Measurements from ENCODE around the gene SLC2A5. TPM values are rescaled to one million over a fixed set of nuclear protein-coding genes. Genes with fewer than 3 reads are reported as not detected.

The SLC2A5 gene
- total RNA-seq, 1 donor: 2.2 TPM

DNA sequence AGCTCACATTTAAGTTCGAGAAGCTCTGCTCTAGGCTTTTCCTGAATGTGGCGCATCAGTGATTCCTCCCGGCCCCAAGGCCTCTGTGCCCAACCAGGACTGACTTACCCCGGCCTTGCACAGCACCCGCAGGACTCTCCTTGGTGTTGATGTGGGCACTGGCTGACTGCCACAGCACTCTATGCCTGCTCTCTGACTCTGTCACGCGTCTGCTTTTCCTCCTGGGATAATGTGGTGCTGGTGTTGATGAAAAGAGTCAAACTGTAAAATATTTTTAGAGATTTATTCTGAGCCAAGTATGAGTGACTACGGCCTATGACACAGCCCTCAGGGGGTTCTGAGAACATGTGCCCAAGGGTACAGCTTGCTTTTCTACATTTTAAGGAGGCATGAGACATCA, 15.5 kb upstream of the SLC2A5 start:
- TF ChIP-seq, protein P1, sequence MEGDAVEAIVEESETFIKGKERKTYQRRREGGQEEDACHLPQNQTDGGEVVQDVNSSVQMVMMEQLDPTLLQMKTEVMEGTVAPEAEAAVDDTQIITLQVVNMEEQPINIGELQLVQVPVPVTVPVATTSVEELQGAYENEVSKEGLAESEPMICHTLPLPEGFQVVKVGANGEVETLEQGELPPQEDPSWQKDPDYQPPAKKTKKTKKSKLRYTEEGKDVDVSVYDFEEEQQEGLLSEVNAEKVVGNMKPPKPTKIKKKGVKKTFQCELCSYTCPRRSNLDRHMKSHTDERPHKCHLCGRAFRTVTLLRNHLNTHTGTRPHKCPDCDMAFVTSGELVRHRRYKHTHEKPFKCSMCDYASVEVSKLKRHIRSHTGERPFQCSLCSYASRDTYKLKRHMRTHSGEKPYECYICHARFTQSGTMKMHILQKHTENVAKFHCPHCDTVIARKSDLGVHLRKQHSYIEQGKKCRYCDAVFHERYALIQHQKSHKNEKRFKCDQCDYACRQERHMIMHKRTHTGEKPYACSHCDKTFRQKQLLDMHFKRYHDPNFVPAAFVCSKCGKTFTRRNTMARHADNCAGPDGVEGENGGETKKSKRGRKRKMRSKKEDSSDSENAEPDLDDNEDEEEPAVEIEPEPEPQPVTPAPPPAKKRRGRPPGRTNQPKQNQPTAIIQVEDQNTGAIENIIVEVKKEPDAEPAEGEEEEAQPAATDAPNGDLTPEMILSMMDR (IDR thresholded peaks at IDR 0.05; ENCODE audit: insufficient read depth, low read depth, low read length): no peak
- H3K4me3 ChIP-seq (ENCODE audit: low read depth, low read length): no peak overlapping the region

DNA sequence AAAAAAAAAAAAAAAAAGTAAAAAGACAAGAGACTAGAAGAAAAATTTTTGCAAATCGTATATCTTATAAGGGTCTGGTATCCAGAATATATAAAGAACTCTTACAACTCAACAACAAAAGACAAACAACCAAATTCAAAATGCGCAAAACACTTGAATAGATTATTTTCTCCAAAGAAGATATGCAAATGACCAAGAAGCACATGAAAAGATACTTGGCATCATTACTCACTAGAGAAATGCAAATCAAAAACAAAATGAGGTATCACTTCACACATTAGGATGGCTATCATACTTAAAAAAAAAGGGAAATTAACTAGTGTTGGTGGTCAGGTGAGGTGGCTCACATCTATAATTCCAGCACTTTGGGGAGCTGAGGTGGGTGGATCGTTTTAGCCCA, 12.0 kb upstream of the SLC2A5 start:
- TF ChIP-seq, protein P1 (IDR thresholded peaks at IDR 0.05; ENCODE audit: insufficient read depth, low read depth, low read length): no peak
- H3K4me3 ChIP-seq (ENCODE audit: low read depth, low read length): no peak overlapping the region
- no peak for DNase-seq (ENCODE audit: low read depth)

More for the DNA sequence above, 15.5 kb upstream of the SLC2A5 start:
- DNase-seq (ENCODE audit: low read depth): peak; percentile 43

DNA sequence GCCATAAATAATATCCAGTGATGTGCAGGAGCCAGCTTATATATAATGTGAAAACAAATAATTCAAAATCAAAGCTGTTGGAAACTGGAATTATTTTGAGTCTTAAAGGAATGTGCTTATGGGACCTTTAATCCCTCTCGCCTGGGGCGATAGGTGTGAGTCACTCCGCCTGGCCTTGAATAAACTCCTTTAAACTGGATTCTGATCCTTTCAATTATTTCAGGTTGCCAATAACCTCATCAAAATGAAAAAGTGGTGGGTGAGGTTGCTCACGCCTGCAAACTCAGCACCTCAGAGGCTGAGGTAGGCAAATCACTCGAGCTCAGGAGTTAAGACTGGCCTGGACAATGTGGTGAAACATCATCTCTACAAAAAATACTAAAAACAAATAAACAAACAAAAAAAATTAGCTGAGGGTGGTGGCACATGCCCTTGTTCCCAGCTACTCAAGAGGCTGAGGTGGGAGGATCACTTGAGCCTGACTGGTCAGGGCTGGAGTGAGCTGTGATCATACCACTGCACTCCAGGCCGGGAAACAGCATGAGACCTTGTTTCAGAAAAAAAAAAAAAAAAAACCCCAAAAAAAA, 11.4 kb upstream of the SLC2A5 start:
- H3K4me3 ChIP-seq (ENCODE audit: low read depth, low read length): no peak overlapping the region
- TF ChIP-seq, protein P1 (IDR thresholded peaks at IDR 0.05; ENCODE audit: insufficient read depth, low read depth, low read length): no peak
- peak; percentile 65 for DNase-seq (ENCODE audit: low read depth)

DNA sequence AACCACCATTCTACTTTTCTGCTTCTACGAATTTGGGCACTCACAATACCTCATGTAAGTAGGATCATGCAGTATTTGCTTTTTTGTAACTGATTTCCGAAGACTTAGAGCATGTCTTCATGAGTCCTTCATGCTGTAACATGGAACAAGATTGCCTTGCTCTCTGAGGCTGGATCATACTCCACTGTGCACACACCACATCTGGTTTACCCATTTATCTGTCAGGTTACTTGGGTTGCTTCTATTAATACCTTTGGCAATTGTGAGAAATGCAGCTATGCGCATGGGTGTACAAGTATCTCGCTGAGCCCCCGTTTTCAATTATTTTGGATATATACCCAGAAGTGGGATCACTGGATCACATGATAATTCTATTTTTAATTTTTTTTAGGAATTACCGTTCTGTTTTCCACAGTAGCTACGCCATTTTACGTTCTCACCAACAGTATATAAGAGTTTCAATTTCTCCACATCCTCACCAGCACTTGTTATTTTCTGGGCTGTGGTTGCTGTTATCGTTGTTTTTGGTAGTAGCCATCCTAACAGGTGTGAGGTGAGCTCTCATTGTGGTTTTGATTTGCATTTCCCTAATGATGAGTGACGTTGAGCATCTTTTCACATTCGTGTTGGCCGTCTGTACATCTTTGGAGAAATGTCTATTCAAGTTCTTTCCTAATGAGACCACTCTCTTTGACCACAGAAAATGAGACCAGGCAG, 10.7 kb upstream of the SLC2A5 start:
- no peak for DNase-seq (ENCODE audit: low read depth)
- TF ChIP-seq, protein P1 (IDR thresholded peaks at IDR 0.05; ENCODE audit: insufficient read depth, low read depth, low read length): no peak
- no peak overlapping the region for H3K4me3 ChIP-seq (ENCODE audit: low read depth, low read length)

DNA sequence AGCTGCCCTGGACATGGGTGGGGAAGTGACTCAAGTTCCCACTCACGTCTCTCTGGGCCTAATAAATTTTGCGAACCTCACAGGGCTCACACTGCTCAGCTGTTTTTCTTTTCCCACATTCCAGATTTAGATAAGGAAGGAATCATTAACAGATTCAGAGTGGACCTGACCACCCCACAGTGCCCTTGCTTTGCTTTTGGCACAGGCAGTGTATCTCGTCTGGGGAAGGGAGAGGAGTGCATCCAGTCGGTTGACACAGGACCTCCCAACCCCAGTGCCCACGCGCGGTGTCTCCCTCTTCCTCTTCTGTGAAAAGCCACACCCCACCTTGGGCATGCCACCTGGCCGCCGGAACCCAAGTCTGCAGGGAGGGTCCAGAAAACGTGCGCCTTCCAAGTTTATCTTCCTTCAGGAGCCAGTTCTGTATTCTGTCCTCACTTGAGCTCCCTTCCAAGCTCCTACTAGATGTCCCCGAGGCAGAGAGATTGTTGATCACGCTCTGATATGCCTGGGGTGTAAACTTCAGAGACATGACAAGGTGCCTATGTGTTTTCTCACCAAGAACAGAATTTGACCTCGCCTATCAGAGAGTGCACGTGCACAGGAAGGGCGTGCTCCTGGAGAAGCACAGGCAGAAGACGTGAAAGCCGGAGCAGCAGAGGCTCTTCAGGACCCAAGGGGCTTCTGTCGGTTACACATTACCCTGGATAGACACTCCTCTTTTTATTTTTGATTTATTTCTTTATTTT, 9.5 kb upstream of the SLC2A5 start:
- no peak overlapping the region for H3K4me3 ChIP-seq (ENCODE audit: low read depth, low read length)
- TF ChIP-seq, protein P1 (IDR thresholded peaks at IDR 0.05; ENCODE audit: insufficient read depth, low read depth, low read length): no peak
- DNase-seq (ENCODE audit: low read depth): peak; percentile 65

DNA sequence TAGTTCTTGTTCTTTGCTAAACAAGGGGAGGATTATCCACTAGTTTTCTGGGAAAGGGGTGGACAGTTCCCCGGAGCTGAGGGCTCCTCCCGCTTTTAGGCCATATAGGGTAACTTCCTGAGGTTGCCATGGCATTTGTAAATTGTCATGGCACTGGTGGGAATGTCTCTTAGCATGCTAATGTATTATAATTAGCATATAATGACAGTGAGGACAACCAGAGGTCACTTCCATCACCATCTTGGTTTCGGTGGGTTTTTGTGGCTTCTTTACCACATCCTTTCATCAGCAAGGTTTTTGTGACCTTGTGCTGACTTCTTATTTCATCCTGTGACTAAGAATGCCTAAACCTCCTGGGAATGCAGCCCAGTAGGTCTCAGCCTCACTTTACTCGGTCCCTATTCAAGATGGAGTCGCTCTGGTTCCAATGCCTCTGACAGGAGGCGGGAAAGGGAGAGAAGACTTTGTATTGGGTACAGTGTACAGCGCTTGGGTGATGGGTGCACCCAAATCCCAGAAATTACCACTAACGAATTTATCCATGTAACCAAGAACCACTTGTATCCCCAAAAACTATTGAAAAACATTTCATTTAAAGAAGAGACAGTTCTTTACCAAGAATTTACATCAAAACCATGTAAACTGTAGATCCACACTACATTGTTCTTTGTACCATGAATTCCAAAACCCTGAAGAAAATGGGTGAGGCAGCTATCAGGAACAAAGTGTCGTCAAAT, 8.7 kb upstream of the SLC2A5 start:
- DNase-seq (ENCODE audit: low read depth): peak; percentile 50
- TF ChIP-seq, protein P1 (IDR thresholded peaks at IDR 0.05; ENCODE audit: insufficient read depth, low read depth, low read length): no peak
- H3K4me3 ChIP-seq (ENCODE audit: low read depth, low read length): no peak overlapping the region
